ENCODE data around the gene MTF2.

DNA sequence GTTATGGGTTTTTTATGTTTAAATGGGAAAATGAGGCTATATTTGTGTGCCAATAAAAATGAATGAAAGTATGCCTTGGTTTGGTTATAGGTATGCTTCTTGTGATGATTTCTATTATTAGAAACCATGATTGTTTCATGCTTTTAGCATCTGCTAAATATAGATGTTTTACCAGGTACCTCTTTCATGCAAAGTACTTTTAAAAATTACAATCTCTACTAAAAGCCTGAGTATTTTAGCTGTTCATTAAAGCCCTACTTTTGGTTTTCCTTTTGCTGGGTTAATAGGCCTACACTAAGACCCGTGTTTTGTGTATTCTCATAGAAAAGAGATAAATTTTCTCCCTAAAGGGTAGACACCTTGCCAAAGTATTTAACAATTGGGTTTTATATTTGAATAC lies 32.0 kb downstream of the MTF2 start:
- TF ChIP-seq, protein P1, sequence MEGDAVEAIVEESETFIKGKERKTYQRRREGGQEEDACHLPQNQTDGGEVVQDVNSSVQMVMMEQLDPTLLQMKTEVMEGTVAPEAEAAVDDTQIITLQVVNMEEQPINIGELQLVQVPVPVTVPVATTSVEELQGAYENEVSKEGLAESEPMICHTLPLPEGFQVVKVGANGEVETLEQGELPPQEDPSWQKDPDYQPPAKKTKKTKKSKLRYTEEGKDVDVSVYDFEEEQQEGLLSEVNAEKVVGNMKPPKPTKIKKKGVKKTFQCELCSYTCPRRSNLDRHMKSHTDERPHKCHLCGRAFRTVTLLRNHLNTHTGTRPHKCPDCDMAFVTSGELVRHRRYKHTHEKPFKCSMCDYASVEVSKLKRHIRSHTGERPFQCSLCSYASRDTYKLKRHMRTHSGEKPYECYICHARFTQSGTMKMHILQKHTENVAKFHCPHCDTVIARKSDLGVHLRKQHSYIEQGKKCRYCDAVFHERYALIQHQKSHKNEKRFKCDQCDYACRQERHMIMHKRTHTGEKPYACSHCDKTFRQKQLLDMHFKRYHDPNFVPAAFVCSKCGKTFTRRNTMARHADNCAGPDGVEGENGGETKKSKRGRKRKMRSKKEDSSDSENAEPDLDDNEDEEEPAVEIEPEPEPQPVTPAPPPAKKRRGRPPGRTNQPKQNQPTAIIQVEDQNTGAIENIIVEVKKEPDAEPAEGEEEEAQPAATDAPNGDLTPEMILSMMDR (optimal IDR thresholded peaks at IDR 0.05 in 1 of 3, IDR thresholded peaks at IDR 0.05 in 1 of 3, conservative IDR thresholded peaks at IDR 0.05 in 1 of 3; ENCODE audit: extremely low read depth in 1 of 3, insufficient read depth in 2 of 3, low read length in 3 of 3): no peak
- no peak for TF ChIP-seq EZH2 (IDR thresholded peaks at IDR 0.05; ENCODE audit: low read length)

Data from keratinocyte (primary cell).